Epidermal melanocyte (primary cell): Measurements from ENCODE around the gene NYAP2.

Source experiments
- DNase-seq: peaks from one replicate; pipeline ENCODE4 v3.0.0; 2011; ENCODE audit warnings: low spot score; ENCODE audit not compliant: insufficient read length

NYAP2 gene

GRCh38 chr2:225558399-225559071 lies 159.0 kb downstream of the NYAP2 start:
- no peak for DNase-seq

GRCh38 chr2:225559072-225559415 lies 159.5 kb downstream of the NYAP2 start:
- no peak for DNase-seq

- no peak for DNase-seq
Observed at GRCh38 chr2:225566798-225567197, 167.3 kb downstream of the NYAP2 start.

- DNase-seq: no peak
Observed at GRCh38 chr2:225569995-225570394, 170.5 kb downstream of the NYAP2 start.

- DNase-seq: no peak
Observed at GRCh38 chr2:225573603-225574002, 174.1 kb downstream of the NYAP2 start.

GRCh38 chr2:225574582-225575138 lies 175.2 kb downstream of the NYAP2 start:
- no peak for DNase-seq

- DNase-seq: no peak
Observed at GRCh38 chr2:225581135-225581534, 181.6 kb downstream of the NYAP2 start.

GRCh38 chr2:225581906-225582305 lies 182.4 kb downstream of the NYAP2 start:
- DNase-seq: no peak

GRCh38 chr2:225582355-225583116 lies 183.0 kb downstream of the NYAP2 start:
- no peak for DNase-seq

- no peak for DNase-seq
Observed at GRCh38 chr2:225584796-225585195, 185.3 kb downstream of the NYAP2 start.

GRCh38 chr2:225590932-225591331 lies 191.4 kb downstream of the NYAP2 start:
- no peak for DNase-seq

GRCh38 chr2:225597911-225598310 lies 198.4 kb downstream of the NYAP2 start:
- DNase-seq: no peak

- no peak for DNase-seq
Observed at GRCh38 chr2:225598426-225598825, 198.9 kb downstream of the NYAP2 start.

GRCh38 chr2:225598897-225599296 lies 199.4 kb downstream of the NYAP2 start:
- DNase-seq: no peak

- DNase-seq: no peak
Observed at GRCh38 chr2:225599856-225600255, 200.3 kb downstream of the NYAP2 start.

GRCh38 chr2:225600444-225600843 lies 200.9 kb downstream of the NYAP2 start:
- no peak for DNase-seq

GRCh38 chr2:225600865-225601264 lies 201.4 kb downstream of the NYAP2 start:
- no peak for DNase-seq

- no peak for DNase-seq
Observed at GRCh38 chr2:225602205-225602604, 202.7 kb downstream of the NYAP2 start.

- no peak for DNase-seq
Observed at GRCh38 chr2:225608136-225608535, 208.6 kb downstream of the NYAP2 start.

- DNase-seq: no peak
Observed at GRCh38 chr2:225612636-225613035, 213.1 kb downstream of the NYAP2 start.

GRCh38 chr2:225614915-225615314 lies 215.4 kb downstream of the NYAP2 start:
- no peak for DNase-seq

GRCh38 chr2:225615514-225615913 lies 216.0 kb downstream of the NYAP2 start:
- DNase-seq: no peak

GRCh38 chr2:225616372-225616771 lies 216.9 kb downstream of the NYAP2 start:
- DNase-seq: no peak
